ENCODE measurements around the gene KAZN.

DNA sequence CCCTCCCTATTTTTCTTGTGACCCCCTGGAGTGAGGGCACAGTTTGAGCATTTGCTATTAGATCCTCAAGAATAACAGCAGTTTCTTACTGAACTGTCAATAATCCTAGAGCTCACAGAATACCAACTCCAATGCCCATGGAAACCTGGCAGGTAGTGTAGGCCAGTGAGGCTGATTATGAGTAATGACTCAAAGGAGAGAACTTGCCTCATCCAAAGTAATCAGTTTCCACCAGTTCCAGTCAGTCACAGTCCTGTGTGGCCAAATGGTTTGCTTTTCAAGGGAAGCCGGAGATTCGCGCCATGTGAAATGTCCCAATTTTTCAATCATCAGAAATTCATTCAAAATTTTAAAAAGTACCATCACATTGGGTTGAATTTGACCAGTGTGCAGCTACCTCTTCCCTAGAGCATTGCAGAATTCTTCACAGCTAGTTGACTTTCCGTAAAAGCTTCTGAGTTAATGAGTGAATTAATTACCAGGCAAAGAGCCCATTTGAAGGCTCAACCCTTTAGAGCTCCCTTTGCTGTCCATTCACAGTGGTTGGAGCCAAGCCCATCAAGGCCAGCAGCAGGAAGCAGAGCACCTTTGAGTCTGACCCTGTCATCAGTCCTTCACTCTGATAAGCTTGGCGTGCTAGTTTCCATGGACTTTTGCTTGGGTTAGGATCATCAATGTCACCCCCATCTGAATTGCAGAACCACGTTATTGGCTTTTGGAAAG is 170.3 kb downstream of the KAZN start:
- TF ChIP-seq, protein P1, sequence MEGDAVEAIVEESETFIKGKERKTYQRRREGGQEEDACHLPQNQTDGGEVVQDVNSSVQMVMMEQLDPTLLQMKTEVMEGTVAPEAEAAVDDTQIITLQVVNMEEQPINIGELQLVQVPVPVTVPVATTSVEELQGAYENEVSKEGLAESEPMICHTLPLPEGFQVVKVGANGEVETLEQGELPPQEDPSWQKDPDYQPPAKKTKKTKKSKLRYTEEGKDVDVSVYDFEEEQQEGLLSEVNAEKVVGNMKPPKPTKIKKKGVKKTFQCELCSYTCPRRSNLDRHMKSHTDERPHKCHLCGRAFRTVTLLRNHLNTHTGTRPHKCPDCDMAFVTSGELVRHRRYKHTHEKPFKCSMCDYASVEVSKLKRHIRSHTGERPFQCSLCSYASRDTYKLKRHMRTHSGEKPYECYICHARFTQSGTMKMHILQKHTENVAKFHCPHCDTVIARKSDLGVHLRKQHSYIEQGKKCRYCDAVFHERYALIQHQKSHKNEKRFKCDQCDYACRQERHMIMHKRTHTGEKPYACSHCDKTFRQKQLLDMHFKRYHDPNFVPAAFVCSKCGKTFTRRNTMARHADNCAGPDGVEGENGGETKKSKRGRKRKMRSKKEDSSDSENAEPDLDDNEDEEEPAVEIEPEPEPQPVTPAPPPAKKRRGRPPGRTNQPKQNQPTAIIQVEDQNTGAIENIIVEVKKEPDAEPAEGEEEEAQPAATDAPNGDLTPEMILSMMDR (IDR thresholded peaks at IDR 0.05; ENCODE audit: low read length), result no peak
- no peak for TF ChIP-seq EZH2 (optimal IDR thresholded peaks at IDR 0.05; ENCODE audit: low read depth, low read length)

Data from MM.1S (cell line).